ENCODE measurements around the gene UXT. TPM values are rescaled to one million over a fixed set of nuclear protein-coding genes. Genes with fewer than 3 reads are reported as not detected.
"Not testable (repeated sequence)": the region's sequence is repeated elsewhere in the genome, so short reads cannot be mapped to it uniquely, and the experiment has no call there.

Gene UXT
- polyA plus RNA-seq, 1 experiment = 76.9 TPM

DNA sequence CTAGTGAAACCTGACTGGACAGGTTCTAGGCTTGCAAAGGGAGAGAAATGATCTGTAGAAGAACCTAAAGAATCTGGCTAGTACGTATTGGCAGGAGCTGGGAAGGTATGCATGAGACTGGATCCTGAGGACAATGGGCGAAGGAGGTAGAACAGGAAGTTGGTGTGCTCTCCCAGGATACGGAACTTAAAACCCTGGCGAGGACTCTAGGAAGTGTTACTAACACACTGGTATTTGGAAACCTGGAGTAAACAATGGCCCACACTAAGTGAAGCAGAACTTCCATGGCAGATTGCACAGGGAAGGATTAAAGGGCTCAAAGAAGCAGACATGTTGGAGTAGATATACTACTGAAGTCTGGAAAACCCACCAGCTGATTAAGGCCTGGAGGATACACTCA, 48.5 kb downstream of the UXT start:
- ChIA-PET POLR2A (no interaction called here), CTCF (no interaction called here)
- Histone ChIP-seq H3K4me3 (ENCODE audit: low read depth, low read length) (no peak overlapping the region), H3K27me3 (ENCODE audit: control insufficient read depth, insufficient read depth, low read length) (no peaks in the 10 kb centered on the region; the same call in none of the 2 replicates), H3K36me3 (ENCODE audit: control insufficient read depth, insufficient read depth, low read length) (no peaks in the 10 kb centered on the region)
- TF ChIP-seq, protein P1, sequence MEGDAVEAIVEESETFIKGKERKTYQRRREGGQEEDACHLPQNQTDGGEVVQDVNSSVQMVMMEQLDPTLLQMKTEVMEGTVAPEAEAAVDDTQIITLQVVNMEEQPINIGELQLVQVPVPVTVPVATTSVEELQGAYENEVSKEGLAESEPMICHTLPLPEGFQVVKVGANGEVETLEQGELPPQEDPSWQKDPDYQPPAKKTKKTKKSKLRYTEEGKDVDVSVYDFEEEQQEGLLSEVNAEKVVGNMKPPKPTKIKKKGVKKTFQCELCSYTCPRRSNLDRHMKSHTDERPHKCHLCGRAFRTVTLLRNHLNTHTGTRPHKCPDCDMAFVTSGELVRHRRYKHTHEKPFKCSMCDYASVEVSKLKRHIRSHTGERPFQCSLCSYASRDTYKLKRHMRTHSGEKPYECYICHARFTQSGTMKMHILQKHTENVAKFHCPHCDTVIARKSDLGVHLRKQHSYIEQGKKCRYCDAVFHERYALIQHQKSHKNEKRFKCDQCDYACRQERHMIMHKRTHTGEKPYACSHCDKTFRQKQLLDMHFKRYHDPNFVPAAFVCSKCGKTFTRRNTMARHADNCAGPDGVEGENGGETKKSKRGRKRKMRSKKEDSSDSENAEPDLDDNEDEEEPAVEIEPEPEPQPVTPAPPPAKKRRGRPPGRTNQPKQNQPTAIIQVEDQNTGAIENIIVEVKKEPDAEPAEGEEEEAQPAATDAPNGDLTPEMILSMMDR (IDR thresholded peaks at IDR 0.05; ENCODE audit: insufficient read depth, low read depth, low read length) = no peak
- DNase-seq (ENCODE audit: low read depth) = no peak

DNA sequence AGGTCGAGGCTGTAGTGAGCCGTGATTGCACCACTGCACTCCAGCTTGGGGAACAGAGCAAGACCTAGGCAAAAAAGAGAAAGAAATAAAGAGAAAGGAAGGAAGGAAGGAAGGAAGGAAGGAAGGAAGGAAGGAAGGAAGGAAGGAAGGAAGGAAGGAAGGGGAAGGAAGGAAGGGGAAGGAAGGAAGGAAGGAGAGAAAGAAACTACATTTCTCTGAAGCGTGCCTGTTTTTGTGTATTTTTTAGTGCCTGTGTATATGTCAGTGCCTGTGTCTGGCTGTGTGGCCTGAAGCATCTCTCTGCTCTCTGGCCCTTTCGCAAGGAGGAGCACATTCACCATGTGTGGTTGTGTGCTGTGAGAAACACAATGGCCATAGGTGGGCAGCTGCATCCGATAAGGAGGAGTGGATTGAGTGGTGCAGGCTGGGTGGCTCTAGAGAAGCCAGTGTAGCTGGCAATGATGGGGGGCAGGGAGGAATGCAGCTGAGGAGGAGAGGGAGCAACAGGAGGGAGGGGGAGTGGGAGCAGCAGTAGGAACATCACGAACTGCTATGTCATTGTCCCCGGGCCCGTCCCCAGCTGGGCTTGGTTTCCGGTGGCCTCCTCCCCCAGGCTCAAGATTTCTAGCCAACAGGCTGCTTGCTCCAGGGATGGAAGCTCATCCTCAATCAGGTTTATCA, 50.7 kb downstream of the UXT start:
- CTCF ChIA-PET = no interaction called here
- no peak for DNase-seq (ENCODE audit: low read depth)
- H3K36me3 ChIP-seq (ENCODE audit: control insufficient read depth, insufficient read depth, low read length) = no peaks in the 10 kb centered on the region
- H3K4me3 ChIP-seq (ENCODE audit: low read depth, low read length) = no peak overlapping the region
- POLR2A ChIA-PET = no interaction called here
- TF ChIP-seq, protein P1 (IDR thresholded peaks at IDR 0.05; ENCODE audit: insufficient read depth, low read depth, low read length) = no peak
- no peaks in the 10 kb centered on the region; the same call in none of the 2 replicates for H3K27me3 ChIP-seq (ENCODE audit: control insufficient read depth, insufficient read depth, low read length)

DNA sequence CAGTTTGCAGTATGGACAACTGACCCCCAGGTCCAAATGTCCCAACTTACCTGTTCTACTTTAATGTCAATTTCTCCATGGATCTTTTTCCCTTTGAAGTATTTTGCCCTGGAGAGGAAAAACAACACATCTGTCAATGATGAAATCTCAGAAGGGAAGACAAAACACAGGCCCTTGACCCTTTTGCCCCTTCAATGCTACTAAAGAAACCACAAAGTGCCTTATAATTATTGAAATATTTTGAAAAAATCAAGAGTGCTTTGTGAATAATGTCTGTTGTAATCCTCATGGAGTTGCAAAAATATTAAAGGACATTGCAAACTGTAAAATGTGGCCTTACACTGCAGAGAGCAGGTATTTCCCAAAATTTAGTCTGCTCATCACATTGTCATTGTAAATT, 51.9 kb downstream of the UXT start:
- no peak for DNase-seq (ENCODE audit: low read depth)
- Histone ChIP-seq H3K36me3 (ENCODE audit: control insufficient read depth, insufficient read depth, low read length) (no peaks in the 10 kb centered on the region), H3K4me3 (ENCODE audit: low read depth, low read length) (no peak overlapping the region), H3K27me3 (ENCODE audit: control insufficient read depth, insufficient read depth, low read length) (no peaks in the 10 kb centered on the region; the same call in none of the 2 replicates)
- ChIA-PET CTCF (no interaction called here), POLR2A (no interaction called here)
- TF ChIP-seq, protein P1 (IDR thresholded peaks at IDR 0.05; ENCODE audit: insufficient read depth, low read depth, low read length) = no peak

DNA sequence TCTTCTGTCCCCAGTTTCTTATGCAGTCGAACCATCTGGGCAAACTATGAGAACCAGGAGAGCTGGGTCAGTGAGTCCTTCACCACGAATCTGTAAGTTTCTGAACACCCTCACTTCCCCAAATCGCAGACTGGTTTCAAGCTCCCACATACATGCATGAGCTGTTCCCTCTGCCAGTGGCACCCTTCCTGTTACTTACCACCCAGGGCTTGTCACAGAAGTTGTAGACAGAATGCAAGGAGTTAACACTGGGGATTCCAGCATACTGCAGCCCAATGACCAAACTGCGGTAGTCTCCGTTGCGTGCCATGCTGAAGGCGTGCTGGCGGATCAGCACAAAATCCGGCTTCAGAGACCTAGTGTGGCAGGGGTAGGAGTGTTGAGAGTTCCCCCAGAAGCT, 54.0 kb downstream of the UXT start:
- H3K36me3 ChIP-seq (ENCODE audit: control insufficient read depth, insufficient read depth, low read length) = no peaks in the 10 kb centered on the region
- H3K4me3 ChIP-seq (ENCODE audit: low read depth, low read length) = no peak overlapping the region
- ChIA-PET CTCF (no interaction called here), POLR2A (no interaction called here)
- TF ChIP-seq, protein P1 (IDR thresholded peaks at IDR 0.05; ENCODE audit: insufficient read depth, low read depth, low read length) = no peak
- DNase-seq (ENCODE audit: low read depth) = no peak
- no peaks in the 10 kb centered on the region; the same call in 1 of the 2 replicates for H3K27me3 ChIP-seq (ENCODE audit: control insufficient read depth, insufficient read depth, low read length)

DNA sequence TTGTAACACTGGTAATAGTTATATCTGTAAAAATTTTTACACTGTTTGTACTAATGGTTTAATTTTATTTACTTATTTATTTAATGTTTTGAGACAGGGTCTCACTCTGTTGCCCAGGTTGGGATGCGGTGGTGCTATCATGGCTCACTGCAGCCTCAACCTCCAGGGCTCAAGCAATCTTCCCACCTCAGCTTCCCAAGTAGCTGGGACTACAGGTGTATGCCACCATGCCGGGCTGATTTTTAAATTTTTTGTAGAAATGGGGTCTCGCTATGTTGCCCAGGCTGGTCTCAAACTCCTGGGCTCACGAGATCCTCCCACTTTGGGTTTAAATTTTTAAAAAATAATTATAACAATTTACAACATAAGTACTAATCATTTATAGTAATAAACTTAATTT, 55.9 kb downstream of the UXT start:
- POLR2A ChIA-PET; H3K4me3 ChIP-seq (ENCODE audit: low read depth, low read length); H3K27me3 ChIP-seq (ENCODE audit: control insufficient read depth, insufficient read depth, low read length); H3K36me3 ChIP-seq (ENCODE audit: control insufficient read depth, insufficient read depth, low read length); CTCF ChIA-PET; DNase-seq (ENCODE audit: low read depth): not testable (repeated sequence)

Other genes starting within 250 kb of the UXT start
- gene ZNF41, start 176.0 kb downstream of the UXT start, polyA plus RNA-seq (2011; rRNA removed) = 4.8 and 6.5 TPM in 2 replicates
- gene ARAF, start 98.0 kb downstream of the UXT start, polyA plus RNA-seq (2011; rRNA removed) = 36.1 and 62.3 TPM in 2 replicates
- gene TIMP1, start 76.7 kb downstream of the UXT start, polyA plus RNA-seq (2011; rRNA removed) = 1,766 and 1,870 TPM in 2 replicates
- gene SYN1, start 39.3 kb downstream of the UXT start, polyA plus RNA-seq (2011; rRNA removed) = 0.23 and 0.48 TPM in 2 replicates
- 0.01 and 0.05 TPM in 2 replicates for gene CFP, start 29.2 kb downstream of the UXT start, polyA plus RNA-seq (2011; rRNA removed)
- gene ELK1, start 8.6 kb downstream of the UXT start, polyA plus RNA-seq (2011; rRNA removed) = 19.8 and 22.4 TPM in 2 replicates
- gene ZNF81, start 177.7 kb upstream of the UXT start, polyA plus RNA-seq (2011; rRNA removed) = 2.6 and 3.9 TPM in 2 replicates

All from BJ (cell line).